COLO829 (cell line): ENCODE results near the gene EXOSC9.

ENCODE experiments used
- DNase-seq: peaks from one replicate; pipeline ENCODE4 v3.0.0; 2012; ENCODE audit warnings: low spot score

Gene EXOSC9

GRCh38 chr4:121789455-121789854, 11.7 kb upstream of the EXOSC9 start:
- DNase-seq, result no peak

GRCh38 chr4:121789960-121790829, 10.9 kb upstream of the EXOSC9 start:
- DNase-seq, result peak; percentile 80

GRCh38 chr4:121790976-121791375, 10.1 kb upstream of the EXOSC9 start:
- DNase-seq, result no peak

- DNase-seq, result no peak
These were observed 9.6 kb upstream of the EXOSC9 start for GRCh38 chr4:121791481-121791880.

- no peak for DNase-seq
These were observed 8.2 kb upstream of the EXOSC9 start for GRCh38 chr4:121792966-121793365.

- no peak for DNase-seq
These were observed 6.5 kb upstream of the EXOSC9 start for GRCh38 chr4:121794505-121795188.

- DNase-seq, result no peak
These were observed 4.8 kb upstream of the EXOSC9 start for GRCh38 chr4:121796283-121796682.

GRCh38 chr4:121799208-121799823, 1.8 kb upstream of the EXOSC9 start:
- no peak for DNase-seq

GRCh38 chr4:121799867-121800501, 1.1 kb upstream of the EXOSC9 start:
- no peak for DNase-seq

- DNase-seq, result no peak
These were observed 524 bp upstream of the EXOSC9 start for GRCh38 chr4:121800638-121800960.

GRCh38 chr4:121801715-121802075, 572 bp downstream of the EXOSC9 start:
- DNase-seq, result no peak

- no peak for DNase-seq
These were observed 5.3 kb downstream of the EXOSC9 start for GRCh38 chr4:121806411-121806810.

GRCh38 chr4:121811122-121811521, 10.0 kb downstream of the EXOSC9 start:
- no peak for DNase-seq

GRCh38 chr4:121814756-121815155, 13.6 kb downstream of the EXOSC9 start:
- no peak for DNase-seq

GRCh38 chr4:121817006-121817405, 15.9 kb downstream of the EXOSC9 start:
- no peak for DNase-seq

GRCh38 chr4:121817701-121818100, 16.6 kb downstream of the EXOSC9 start:
- no peak for DNase-seq

- DNase-seq, result no peak
These were observed 17.1 kb downstream of the EXOSC9 start for GRCh38 chr4:121818215-121818614.

GRCh38 chr4:121819216-121819965, 18.3 kb downstream of the EXOSC9 start:
- no peak for DNase-seq

GRCh38 chr4:121822047-121822446, 20.9 kb downstream of the EXOSC9 start:
- no peak for DNase-seq

GRCh38 chr4:121822796-121823504, 21.8 kb downstream of the EXOSC9 start:
- DNase-seq, result no peak

- peak; percentile 97 for DNase-seq
These were observed 22.5 kb downstream of the EXOSC9 start, which contains the start of gene CCNA2 for GRCh38 chr4:121823505-121824170. TSS of gene CCNA2 (minus strand) at chr4:121823883. CDS start at chr4:121823628, 255 bp downstream.
